ENCODE data around the gene SEMA4F.

GRCh38 chr2:74688881-74689280 is 34.8 kb downstream of the SEMA4F start:
- TF ChIP-seq CTCF (IDR thresholded peaks at IDR 0.05) (no peak), POLR2A (IDR thresholded peaks at IDR 0.05) (no peak)
